DOHH2 (cell line): ENCODE measurements around the gene MSMB.

Experiments
- CTCF ChIP-seq: fragments of 200-600 bp; sonication (generic); IDR thresholded peaks from one replicate; pipeline ENCODE4 v1.5.1; 2014; ENCODE audit warnings: antibody characterized with exemption, mild to moderate bottlenecking, low read depth, low read length; ENCODE audit not compliant: poor library complexity, severe bottlenecking
- EZH2phosphoT487 ChIP-seq: fragments of 200-600 bp; sonication (generic); IDR thresholded peaks from 2 replicates; pipeline ENCODE4 v1.6.1; 2017; ENCODE audit warnings: borderline replicate concordance, mild to moderate bottlenecking, antibody characterized with exemption, low read length, moderate library complexity, mixed read lengths

DNA sequence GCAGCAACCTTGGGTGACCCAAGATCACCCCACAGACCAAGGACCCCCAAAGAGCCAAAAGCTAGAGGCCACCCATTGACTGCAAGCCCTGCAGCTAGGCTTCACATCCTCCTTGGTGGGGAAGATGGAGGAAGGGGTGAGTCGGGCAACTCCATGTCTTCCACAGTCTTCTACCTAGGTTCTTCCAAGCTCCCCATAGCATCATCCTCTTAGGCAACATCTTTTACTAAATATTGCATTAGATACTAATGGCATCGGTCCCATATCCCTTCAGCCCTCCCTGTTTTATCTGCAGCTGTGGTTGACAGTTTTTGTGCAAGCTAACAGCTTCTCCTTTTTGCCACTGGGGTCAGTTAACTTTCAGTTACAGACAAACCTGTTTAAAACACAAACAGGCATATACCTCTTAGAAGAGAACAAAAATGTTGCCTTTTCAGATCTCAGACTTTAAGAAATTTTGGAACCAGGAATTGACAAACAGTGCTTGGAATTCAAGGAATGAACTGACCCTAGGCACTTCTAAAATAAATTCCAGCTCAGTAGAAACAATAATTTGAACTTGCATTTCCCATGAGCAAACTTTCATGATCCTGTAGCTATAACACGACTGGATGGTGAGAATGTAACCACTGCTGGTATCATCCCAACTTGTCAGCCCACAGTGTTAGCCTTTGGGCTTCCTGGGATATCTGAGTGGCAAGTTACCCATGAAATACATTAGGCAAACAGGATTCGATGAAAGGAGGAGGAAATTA is 33.9 kb upstream of the MSMB start:
- TF ChIP-seq CTCF = no peak
- no peak for TF ChIP-seq EZH2phosphoT487
